ENCODE measurements around the gene POLQ.

POLQ gene

GRCh38 chr3:121517953-121518655 is 27.7 kb downstream of the POLQ start:
- no peak overlapping the region for H3K27ac ChIP-seq
- ChIA-PET POLR2A (ENCODE audit: low non-redundant PET) (no interaction called here), CTCF (interaction anchor here (0.8 kb wide), 1 partner anchor 23 kb away, joined by 5 read pairs; no protein-coding TSS in a partner anchor)
- DNase-seq (ENCODE audit: low spot score), result no peak
- TF ChIP-seq, protein P1, sequence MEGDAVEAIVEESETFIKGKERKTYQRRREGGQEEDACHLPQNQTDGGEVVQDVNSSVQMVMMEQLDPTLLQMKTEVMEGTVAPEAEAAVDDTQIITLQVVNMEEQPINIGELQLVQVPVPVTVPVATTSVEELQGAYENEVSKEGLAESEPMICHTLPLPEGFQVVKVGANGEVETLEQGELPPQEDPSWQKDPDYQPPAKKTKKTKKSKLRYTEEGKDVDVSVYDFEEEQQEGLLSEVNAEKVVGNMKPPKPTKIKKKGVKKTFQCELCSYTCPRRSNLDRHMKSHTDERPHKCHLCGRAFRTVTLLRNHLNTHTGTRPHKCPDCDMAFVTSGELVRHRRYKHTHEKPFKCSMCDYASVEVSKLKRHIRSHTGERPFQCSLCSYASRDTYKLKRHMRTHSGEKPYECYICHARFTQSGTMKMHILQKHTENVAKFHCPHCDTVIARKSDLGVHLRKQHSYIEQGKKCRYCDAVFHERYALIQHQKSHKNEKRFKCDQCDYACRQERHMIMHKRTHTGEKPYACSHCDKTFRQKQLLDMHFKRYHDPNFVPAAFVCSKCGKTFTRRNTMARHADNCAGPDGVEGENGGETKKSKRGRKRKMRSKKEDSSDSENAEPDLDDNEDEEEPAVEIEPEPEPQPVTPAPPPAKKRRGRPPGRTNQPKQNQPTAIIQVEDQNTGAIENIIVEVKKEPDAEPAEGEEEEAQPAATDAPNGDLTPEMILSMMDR (conservative IDR thresholded peaks at IDR 0.05; ENCODE audit: low read depth), result no peak

DNA sequence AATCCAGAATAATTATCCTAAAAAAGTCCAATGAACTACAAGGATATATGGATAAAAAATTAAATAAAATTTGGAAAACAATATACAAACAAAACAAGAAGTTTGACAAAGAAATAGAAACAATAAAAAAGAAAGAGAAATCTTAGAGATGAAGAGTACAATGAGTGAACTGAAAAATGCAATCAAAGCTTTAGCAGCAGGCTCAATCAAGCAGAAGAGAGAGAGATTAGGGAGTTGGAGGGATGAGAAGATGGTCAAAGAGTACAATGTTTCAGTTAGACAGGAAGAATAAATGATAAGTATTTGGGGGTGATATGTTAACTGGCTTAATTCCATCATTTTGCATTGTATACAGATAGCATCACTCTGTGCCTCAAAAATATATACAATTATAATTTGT is 29.9 kb downstream of the POLQ start:
- DNase-seq (ENCODE audit: low spot score), result no peak
- TF ChIP-seq, protein P1 (conservative IDR thresholded peaks at IDR 0.05; ENCODE audit: low read depth), result no peak
- ChIA-PET POLR2A (ENCODE audit: low non-redundant PET) (no interaction called here), CTCF (no interaction called here)
- no peak overlapping the region for H3K27ac ChIP-seq

DNA sequence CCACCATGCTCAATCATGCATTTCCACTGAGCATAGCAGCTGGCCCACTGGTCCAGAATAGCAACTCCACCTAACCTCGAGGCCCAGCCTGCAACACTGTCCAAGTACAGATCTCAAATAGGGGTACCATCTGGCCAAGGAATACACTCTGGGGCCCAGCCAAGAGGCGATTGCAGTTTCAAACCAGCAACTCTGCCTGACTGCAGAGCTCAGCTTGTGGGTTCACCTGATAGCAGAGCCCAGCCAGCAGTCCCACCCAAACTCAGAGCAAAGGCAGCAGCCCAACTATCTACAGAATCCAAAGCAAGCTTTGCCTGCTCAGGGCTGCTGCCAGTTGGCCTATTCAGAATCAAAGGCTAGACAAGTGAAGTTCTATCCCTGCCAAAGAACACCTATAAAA is 30.5 kb downstream of the POLQ start:
- no peak for DNase-seq (ENCODE audit: low spot score)
- POLR2A ChIA-PET (ENCODE audit: low non-redundant PET), result no interaction called here

GRCh38 chr3:121514496-121514895 is 31.3 kb downstream of the POLQ start:
- TF ChIP-seq, protein P1 (conservative IDR thresholded peaks at IDR 0.05; ENCODE audit: low read depth), result no peak
- no peak for DNase-seq (ENCODE audit: low spot score)
- H3K27ac ChIP-seq, result no peak overlapping the region
- CTCF ChIA-PET, result no interaction called here
- POLR2A ChIA-PET (ENCODE audit: low non-redundant PET), result no interaction called here

More for the DNA sequence above, 30.5 kb downstream of the POLQ start:
- H3K27ac ChIP-seq, result no peak overlapping the region
- TF ChIP-seq, protein P1 (conservative IDR thresholded peaks at IDR 0.05; ENCODE audit: low read depth), result no peak
- CTCF ChIA-PET, result no interaction called here

GRCh38 chr3:121508389-121508788 is 37.4 kb downstream of the POLQ start:
- CTCF ChIA-PET, result no interaction called here
- POLR2A ChIA-PET (ENCODE audit: low non-redundant PET), result no interaction called here
- TF ChIP-seq, protein P1 (conservative IDR thresholded peaks at IDR 0.05; ENCODE audit: low read depth), result no peak
- no peak overlapping the region for H3K27ac ChIP-seq
- DNase-seq (ENCODE audit: low spot score), result no peak

GRCh38 chr3:121505256-121505655 is 40.5 kb downstream of the POLQ start:
- CTCF ChIA-PET, result no interaction called here
- H3K27ac ChIP-seq, result no peak overlapping the region
- POLR2A ChIA-PET (ENCODE audit: low non-redundant PET), result no interaction called here
- TF ChIP-seq, protein P1 (conservative IDR thresholded peaks at IDR 0.05; ENCODE audit: low read depth), result no peak
- DNase-seq (ENCODE audit: low spot score), result no peak

All from RWPE1 (cell line).